K562 (cell line): ENCODE measurements around the gene GCGR. TPM values are rescaled to one million over a fixed set of nuclear protein-coding genes. Genes with fewer than 3 reads are reported as not detected.

Experiments used
- CC2D1A ChIP-seq: fragments of 450-650 bp; IDR thresholded peaks from 2 replicates; pipeline ENCODE4 v1.6.1; 2017; ENCODE audit warnings: mild to moderate bottlenecking
- DPF2 ChIP-seq: fragments of 450-650 bp; IDR thresholded peaks from 2 replicates; pipeline ENCODE4 v1.6.1; 2016
- HDAC1 ChIP-seq, 2 experiments: fragments of 450-650 bp; IDR thresholded peaks; 2 replicates each; pipeline ENCODE4 v1.6.1; 2016 to 2017; ENCODE audit warnings: inconsistent platforms in 1 of 2, mild to moderate bottlenecking in 1 of 2, moderate library complexity in 1 of 2
- MECOM ChIP-seq: fragments of 250-450 bp; sonication (Bioruptor Pico); IDR thresholded peaks from 2 replicates; pipeline ENCODE4 v1.8.0; 2022; ENCODE audit warnings: inconsistent platforms
- NFATC3 ChIP-seq: fragments of 450-650 bp; IDR thresholded peaks from 2 replicates; pipeline ENCODE4 v1.6.1; 2017; ENCODE audit warnings: mild to moderate bottlenecking
- NFE2L1 ChIP-seq: fragments of 450-650 bp; IDR thresholded peaks from 2 replicates; pipeline ENCODE4 v1.6.1; 2016; ENCODE audit warnings: missing genetic modification characterization, low read depth, mild to moderate bottlenecking, missing compliant biosample characterization, moderate library complexity, borderline replicate concordance
- NFRKB ChIP-seq: fragments of 450-650 bp; IDR thresholded peaks from 2 replicates; pipeline ENCODE4 v1.6.1; 2016; ENCODE audit warnings: low read depth
- PHF21A ChIP-seq: fragments of 450-650 bp; IDR thresholded peaks from 2 replicates; pipeline ENCODE4 v1.6.1; 2017; ENCODE audit warnings: low read depth, borderline replicate concordance
- TOE1 ChIP-seq, 2 experiments: fragments of 450-650 bp in 1 of 2; sonication (generic) in 1 of 2; formaldehyde crosslinking in 1 of 2; IDR thresholded peaks; 2 replicates each; pipeline versions ENCODE4 v1.7.1 to v1.8.0; 2016 to 2022; ENCODE audit warnings: borderline replicate concordance in 2 of 2, mild to moderate bottlenecking in 2 of 2, antibody characterized with exemption in 1 of 2, inconsistent platforms in 1 of 2, low read depth in 1 of 2, missing genetic modification reagents in 1 of 2, moderate library complexity in 1 of 2
- TSC22D4 ChIP-seq: fragments of 450-650 bp; IDR thresholded peaks from 2 replicates; pipeline ENCODE4 v1.6.1; 2016; ENCODE audit warnings: missing genetic modification characterization, missing biosample characterization, control low read depth
- ZNF124 ChIP-seq: sonication (generic); formaldehyde crosslinking; IDR thresholded peaks from 2 replicates; pipeline ENCODE4 v1.8.1; 2022; ENCODE audit warnings: missing genetic modification reagents
- ZNF766 ChIP-seq: fragments of 200-800 bp; sonication (Bioruptor generic); conservative IDR thresholded peaks from 2 replicates; pipeline ENCODE4 v1.6.1; 2016; ENCODE audit warnings: missing genetic modification characterization, missing compliant biosample characterization
- ZNF830 ChIP-seq: fragments of 250-450 bp; sonication (Bioruptor Pico); IDR thresholded peaks from 2 replicates; pipeline ENCODE4 v1.5.0; 2021; ENCODE audit warnings: mild to moderate bottlenecking
- polyA plus RNA-seq, 8 experiments: library from polyadenylated mRNA; depleted of rRNA in 4 of 8; stranded (reverse) in 5 of 8; unstranded in 3 of 8; fragments of >200 nt; fragmentation: Nextera tagmentation in 2 of 8; fragmentation: Illumina TruSeq in 1 of 8; extraction: Ambion mirVana in 2 of 8; extraction: Trizol in 1 of 8; gene quantifications; 2 replicates each; pipeline versions ENCODE4 v1.2.1 to v1.2.3, GENCODE V29; 2011 to 2014; ENCODE audit warnings: inconsistent platforms in 1 of 8, missing spikeins in 1 of 8
- total RNA-seq, 7 experiments: library from RNA; depleted of rRNA in 6 of 7; stranded (reverse); fragments of >200 nt in 6 of 7; fragmentation: Illumina TruSeq in 2 of 7; extraction: Trizol in 2 of 7; gene quantifications; 2 replicates each; pipeline versions ENCODE4 v1.2.1 to v1.2.3, GENCODE V29; 2011 to 2021; ENCODE audit warnings: low replicate concordance in 1 of 7
- TF ChIP-seq, protein P1 (sequence below): fragments of 250-450 bp; sonication (Bioruptor Pico); IDR thresholded peaks from 2 replicates; pipeline ENCODE4 v1.4.0; 2020; ENCODE audit warnings: mild to moderate bottlenecking
- TF ChIP-seq, protein P2 (sequence below): fragments of 450-650 bp; IDR thresholded peaks from 2 replicates; pipeline ENCODE4 v1.6.1; 2016; ENCODE audit warnings: low read depth
- TF ChIP-seq, protein P3 (sequence below): fragments of 450-650 bp; IDR thresholded peaks from 2 replicates; pipeline ENCODE4 v1.7.1; 2018; ENCODE audit warnings: mild to moderate bottlenecking, low read depth; ENCODE audit not compliant: partially characterized antibody

GCGR gene
- total and polyA plus RNA-seq, 9 of the 15 experiments (the other 6 are each of a cell fraction or from before 2014, with no cell fraction given) = not detected

DNA sequence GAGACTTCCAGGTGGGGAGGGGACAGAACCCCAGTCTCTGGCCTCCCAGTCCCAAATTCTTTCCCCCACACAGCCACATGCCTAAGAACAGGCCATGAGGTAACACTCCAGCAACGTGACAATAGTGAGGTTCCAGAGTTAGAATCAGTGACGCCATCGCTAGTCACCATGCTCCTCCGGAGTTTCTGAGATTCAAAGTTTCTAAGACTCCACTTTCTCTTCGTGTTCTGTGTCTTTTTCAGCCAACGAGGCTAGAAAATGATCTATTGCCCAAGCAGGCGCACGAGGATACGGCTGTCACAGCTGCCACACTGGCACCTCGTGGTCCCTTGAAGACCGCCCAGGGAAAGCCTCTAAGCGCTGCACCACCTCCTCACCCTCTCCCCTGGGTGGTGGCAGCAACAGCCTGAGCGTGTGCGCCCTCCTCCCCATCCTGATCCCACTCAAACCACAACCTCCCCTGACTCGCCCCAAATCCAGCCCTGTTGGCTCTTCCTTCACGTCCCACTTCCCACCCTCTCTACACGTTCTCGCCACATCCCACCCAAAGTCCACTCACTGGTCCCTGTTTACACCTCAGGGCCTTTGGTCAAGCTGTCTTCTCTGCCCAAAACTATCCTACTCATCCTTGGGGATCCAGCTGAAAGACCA is 28.1 kb downstream of the GCGR start (continued):
- TF ChIP-seq, protein P1, sequence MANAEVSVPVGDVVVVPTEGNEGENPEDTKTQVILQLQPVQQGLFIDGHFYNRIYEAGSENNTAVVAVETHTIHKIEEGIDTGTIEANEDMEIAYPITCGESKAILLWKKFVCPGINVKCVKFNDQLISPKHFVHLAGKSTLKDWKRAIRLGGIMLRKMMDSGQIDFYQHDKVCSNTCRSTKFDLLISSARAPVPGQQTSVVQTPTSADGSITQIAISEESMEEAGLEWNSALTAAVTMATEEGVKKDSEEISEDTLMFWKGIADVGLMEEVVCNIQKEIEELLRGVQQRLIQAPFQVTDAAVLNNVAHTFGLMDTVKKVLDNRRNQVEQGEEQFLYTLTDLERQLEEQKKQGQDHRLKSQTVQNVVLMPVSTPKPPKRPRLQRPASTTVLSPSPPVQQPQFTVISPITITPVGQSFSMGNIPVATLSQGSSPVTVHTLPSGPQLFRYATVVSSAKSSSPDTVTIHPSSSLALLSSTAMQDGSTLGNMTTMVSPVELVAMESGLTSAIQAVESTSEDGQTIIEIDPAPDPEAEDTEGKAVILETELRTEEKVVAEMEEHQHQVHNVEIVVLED (CRISPR knock-in tag) = no peak
- TF ChIP-seq TSC22D4 (no peak), NFATC3 (no peak), DPF2 (no peak), HDAC1 (IDR thresholded peaks at IDR 0.05) (peak in 1 of 2 experiments; percentile 50; a peak in 1 of 4 replicates), ZNF124 (CRISPR knock-in tag) (no peak), NFE2L1 (tag) (no peak), NFRKB (peak; percentile 77; the same call in 1 of the 2 replicates), CC2D1A (no peak), PHF21A (no peak), ZNF830 (CRISPR knock-in tag) (no peak), TOE1 (IDR thresholded peaks at IDR 0.05; ENCODE audit: borderline replicate concordance) (no peak), TOE1 (CRISPR knock-in tag; IDR thresholded peaks at IDR 0.05; ENCODE audit: borderline replicate concordance, low read depth) (no peak), ZNF766 (no peak), MECOM (CRISPR knock-in tag) (no peak)
- TF ChIP-seq, protein P2, sequence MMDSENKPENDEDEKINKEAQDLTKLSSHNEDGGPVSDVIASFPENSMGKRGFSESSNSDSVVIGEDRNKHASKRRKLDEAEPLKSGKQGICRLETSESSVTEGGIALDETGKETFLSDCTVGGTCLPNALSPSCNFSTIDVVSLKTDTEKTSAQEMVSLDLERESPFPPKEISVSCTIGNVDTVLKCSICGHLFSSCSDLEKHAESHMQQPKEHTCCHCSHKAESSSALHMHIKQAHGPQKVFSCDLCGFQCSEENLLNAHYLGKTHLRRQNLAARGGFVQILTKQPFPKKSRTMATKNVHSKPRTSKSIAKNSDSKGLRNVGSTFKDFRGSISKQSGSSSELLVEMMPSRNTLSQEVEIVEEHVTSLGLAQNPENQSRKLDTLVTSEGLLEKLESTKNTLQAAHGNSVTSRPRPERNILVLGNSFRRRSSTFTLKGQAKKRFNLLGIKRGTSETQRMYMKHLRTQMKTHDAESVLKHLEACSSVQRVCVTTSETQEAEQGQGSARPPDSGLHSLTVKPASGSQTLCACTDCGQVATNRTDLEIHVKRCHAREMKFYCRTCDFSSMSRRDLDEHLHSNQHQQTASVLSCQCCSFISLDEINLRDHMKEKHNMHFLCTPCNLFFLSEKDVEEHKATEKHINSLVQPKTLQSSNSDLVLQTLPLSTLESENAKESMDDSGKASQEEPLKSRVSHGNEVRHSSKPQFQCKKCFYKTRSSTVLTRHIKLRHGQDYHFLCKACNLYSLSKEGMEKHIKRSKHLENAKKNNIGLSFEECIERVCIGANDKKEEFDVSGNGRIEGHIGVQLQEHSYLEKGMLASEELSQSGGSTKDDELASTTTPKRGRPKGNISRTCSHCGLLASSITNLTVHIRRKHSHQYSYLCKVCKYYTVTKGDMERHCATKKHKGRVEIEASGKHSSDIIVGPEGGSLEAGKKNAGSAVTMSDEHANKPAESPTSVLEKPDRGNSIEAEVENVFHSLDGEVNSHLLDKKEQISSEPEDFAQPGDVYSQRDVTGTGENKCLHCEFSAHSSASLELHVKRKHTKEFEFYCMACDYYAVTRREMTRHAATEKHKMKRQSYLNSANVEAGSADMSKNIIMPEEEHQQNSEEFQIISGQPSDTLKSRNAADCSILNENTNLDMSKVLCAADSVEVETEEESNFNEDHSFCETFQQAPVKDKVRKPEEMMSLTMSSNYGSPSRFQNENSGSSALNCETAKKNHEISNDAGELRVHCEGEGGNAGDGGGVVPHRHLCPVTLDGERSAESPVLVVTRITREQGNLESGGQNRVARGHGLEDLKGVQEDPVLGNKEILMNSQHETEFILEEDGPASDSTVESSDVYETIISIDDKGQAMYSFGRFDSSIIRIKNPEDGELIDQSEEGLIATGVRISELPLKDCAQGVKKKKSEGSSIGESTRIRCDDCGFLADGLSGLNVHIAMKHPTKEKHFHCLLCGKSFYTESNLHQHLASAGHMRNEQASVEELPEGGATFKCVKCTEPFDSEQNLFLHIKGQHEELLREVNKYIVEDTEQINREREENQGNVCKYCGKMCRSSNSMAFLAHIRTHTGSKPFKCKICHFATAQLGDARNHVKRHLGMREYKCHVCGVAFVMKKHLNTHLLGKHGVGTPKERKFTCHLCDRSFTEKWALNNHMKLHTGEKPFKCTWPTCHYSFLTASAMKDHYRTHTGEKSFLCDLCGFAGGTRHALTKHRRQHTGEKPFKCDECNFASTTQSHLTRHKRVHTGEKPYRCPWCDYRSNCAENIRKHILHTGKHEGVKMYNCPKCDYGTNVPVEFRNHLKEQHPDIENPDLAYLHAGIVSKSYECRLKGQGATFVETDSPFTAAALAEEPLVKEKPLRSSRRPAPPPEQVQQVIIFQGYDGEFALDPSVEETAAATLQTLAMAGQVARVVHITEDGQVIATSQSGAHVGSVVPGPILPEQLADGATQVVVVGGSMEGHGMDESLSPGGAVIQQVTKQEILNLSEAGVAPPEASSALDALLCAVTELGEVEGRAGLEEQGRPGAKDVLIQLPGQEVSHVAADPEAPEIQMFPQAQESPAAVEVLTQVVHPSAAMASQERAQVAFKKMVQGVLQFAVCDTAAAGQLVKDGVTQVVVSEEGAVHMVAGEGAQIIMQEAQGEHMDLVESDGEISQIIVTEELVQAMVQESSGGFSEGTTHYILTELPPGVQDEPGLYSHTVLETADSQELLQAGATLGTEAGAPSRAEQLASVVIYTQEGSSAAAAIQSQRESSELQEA = 0 out of 2 replicates have a peak, but pooled peaks have one; percentile 18
- TF ChIP-seq, protein P3, sequence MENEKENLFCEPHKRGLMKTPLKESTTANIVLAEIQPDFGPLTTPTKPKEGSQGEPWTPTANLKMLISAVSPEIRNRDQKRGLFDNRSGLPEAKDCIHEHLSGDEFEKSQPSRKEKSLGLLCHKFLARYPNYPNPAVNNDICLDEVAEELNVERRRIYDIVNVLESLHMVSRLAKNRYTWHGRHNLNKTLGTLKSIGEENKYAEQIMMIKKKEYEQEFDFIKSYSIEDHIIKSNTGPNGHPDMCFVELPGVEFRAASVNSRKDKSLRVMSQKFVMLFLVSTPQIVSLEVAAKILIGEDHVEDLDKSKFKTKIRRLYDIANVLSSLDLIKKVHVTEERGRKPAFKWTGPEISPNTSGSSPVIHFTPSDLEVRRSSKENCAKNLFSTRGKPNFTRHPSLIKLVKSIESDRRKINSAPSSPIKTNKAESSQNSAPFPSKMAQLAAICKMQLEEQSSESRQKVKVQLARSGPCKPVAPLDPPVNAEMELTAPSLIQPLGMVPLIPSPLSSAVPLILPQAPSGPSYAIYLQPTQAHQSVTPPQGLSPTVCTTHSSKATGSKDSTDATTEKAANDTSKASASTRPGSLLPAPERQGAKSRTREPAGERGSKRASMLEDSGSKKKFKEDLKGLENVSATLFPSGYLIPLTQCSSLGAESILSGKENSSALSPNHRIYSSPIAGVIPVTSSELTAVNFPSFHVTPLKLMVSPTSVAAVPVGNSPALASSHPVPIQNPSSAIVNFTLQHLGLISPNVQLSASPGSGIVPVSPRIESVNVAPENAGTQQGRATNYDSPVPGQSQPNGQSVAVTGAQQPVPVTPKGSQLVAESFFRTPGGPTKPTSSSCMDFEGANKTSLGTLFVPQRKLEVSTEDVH = no peak
